Fibroblast of lung (primary cell): ENCODE results near the gene MYL3. TPM values are rescaled to one million over a fixed set of nuclear protein-coding genes. Genes with fewer than 3 reads are reported as not detected.

Experiments used
- DNase-seq, 2 donors: peaks; one replicate each; pipeline versions ENCODE4 v3.0.0 to v3.0.0-alpha.2; 2010; ENCODE audit warnings: low read depth in 2 of 2
- H2AFZ ChIP-seq: 2 replicates; pipeline ENCODE4 v1.5.1; 2012; ENCODE audit warnings: low read length, control low read depth, inconsistent platforms
- H3K27ac ChIP-seq: 2 replicates; pipeline ENCODE4 v1.5.1; 2011; ENCODE audit warnings: low read length, control low read depth; ENCODE audit not compliant: insufficient read depth
- H3K27me3 ChIP-seq: 2 replicates; pipeline ENCODE4 v1.5.1; 2011; ENCODE audit warnings: mild to moderate bottlenecking, low read length; ENCODE audit not compliant: control insufficient read depth, insufficient read depth
- H3K36me3 ChIP-seq: 2 replicates; pipeline ENCODE4 v1.5.1; 2011; ENCODE audit warnings: low read length; ENCODE audit not compliant: control insufficient read depth, insufficient read depth
- H3K4me1 ChIP-seq: 2 replicates; pipeline ENCODE4 v1.5.1; 2011; ENCODE audit warnings: low read length; ENCODE audit not compliant: control insufficient read depth, insufficient read depth; ENCODE audit errors: extremely low read depth
- H3K4me2 ChIP-seq: 2 replicates; pipeline ENCODE4 v1.5.1; 2011; ENCODE audit warnings: low read length, control low read depth; ENCODE audit not compliant: insufficient read depth; ENCODE audit errors: extremely low read depth
- H3K4me3 ChIP-seq, 4 experiments: fragments of 200-600 bp in 1 of 4; sonication (generic) in 1 of 4; replicated peaks in 1 of 4; 2 replicates each; pipeline ENCODE4 v1.5.1; 2011 to 2016; ENCODE audit warnings: low read length in 4 of 4, low read depth in 3 of 4, mild to moderate bottlenecking in 3 of 4, control low read depth in 2 of 4, inconsistent platforms in 1 of 4, mixed read lengths in 1 of 4; ENCODE audit not compliant: insufficient read depth in 1 of 4; ENCODE audit errors: control extremely low read depth in 1 of 4
- H3K79me2 ChIP-seq: 2 replicates; pipeline ENCODE4 v1.5.1; 2012; ENCODE audit warnings: mild to moderate bottlenecking, low read length, inconsistent platforms; ENCODE audit not compliant: control insufficient read depth, insufficient read depth
- H3K9ac ChIP-seq: 2 replicates; pipeline ENCODE4 v1.5.1; 2011; ENCODE audit warnings: mild to moderate bottlenecking, low read length, control low read depth; ENCODE audit not compliant: insufficient read depth
- H3K9me3 ChIP-seq: 2 replicates; pipeline ENCODE4 v1.5.1; 2012; ENCODE audit warnings: low read depth, low read length; ENCODE audit not compliant: control insufficient read depth, insufficient read depth
- H4K20me1 ChIP-seq: 2 replicates; pipeline ENCODE4 v1.5.1; 2011; ENCODE audit warnings: low read length; ENCODE audit not compliant: control insufficient read depth, insufficient read depth; ENCODE audit errors: extremely low read depth
- CTCF ChIP-seq, 2 donors: IDR thresholded peaks in 1 of 2; conservative IDR thresholded peaks in 1 of 2; 1 replicate in 1 of 2; 2 replicates in 1 of 2; pipeline ENCODE4 v1.5.1; 2011 to 2012; ENCODE audit warnings: low read length in 2 of 2, control low read depth in 1 of 2, inconsistent platforms in 1 of 2, low read depth in 1 of 2, mild to moderate bottlenecking in 1 of 2
- EZH2 ChIP-seq: IDR thresholded peaks from 2 replicates; pipeline ENCODE4 v1.5.1; 2012; ENCODE audit warnings: low read length, control low read depth, mild to moderate bottlenecking; ENCODE audit errors: missing control alignments
- polyA plus RNA-seq, 2 donors: library from polyadenylated mRNA; depleted of rRNA in 1 of 2; stranded (reverse) in 1 of 2; unstranded in 1 of 2; fragments of >200 nt; gene quantifications; 2 replicates each; pipeline ENCODE4 v1.2.1, GENCODE V29; 2011 to 2012; ENCODE audit warnings: missing spikeins in 1 of 2
- total RNA-seq: library from RNA; depleted of rRNA; stranded (reverse); fragments of >200 nt; gene quantifications from 2 replicates; pipeline ENCODE4 v1.2.1, GENCODE V29; 2014

Gene MYL3
- total and polyA plus RNA-seq, 2 donors (not counting 1 experiment from before 2014, with no cell fraction given), result 0.50 to 0.67 TPM

GRCh38 chr3:46897829-46898320 lies 34.6 kb upstream of the MYL3 start:
- Histone ChIP-seq H3K9me3 (no peaks in the 10 kb centered on the region), H3K4me1 (no peaks in the 10 kb centered on the region), H3K9ac (no peak overlapping the region), H3K4me3 (no peak overlapping the region), H3K36me3 (no peaks in the 10 kb centered on the region), H3K4me2 (no peak overlapping the region), H3K27ac (no peak overlapping the region), H4K20me1 (no peaks in the 10 kb centered on the region), H3K79me2 (no peaks in the 10 kb centered on the region), H2AFZ (no peak overlapping the region), H3K27me3 (no peaks in the 10 kb centered on the region)
- TF ChIP-seq EZH2, result no peak
- no peak for TF ChIP-seq CTCF (conservative IDR thresholded peaks at IDR 0.05 in 1 of 2, IDR thresholded peaks at IDR 0.05 in 1 of 2; ENCODE audit: low read depth in 1 of 2, low read length in 2 of 2)
- DNase-seq, result no peak

- H3K4me3 ChIP-seq, result no peak overlapping the region
- no peaks in the 10 kb centered on the region for H3K9me3 ChIP-seq
- no peaks in the 10 kb centered on the region for H3K4me1 ChIP-seq
- no peak overlapping the region for H3K9ac ChIP-seq
- no peak overlapping the region for H3K4me2 ChIP-seq
- TF ChIP-seq EZH2 (no peak), CTCF (conservative IDR thresholded peaks at IDR 0.05 in 1 of 2, IDR thresholded peaks at IDR 0.05 in 1 of 2; ENCODE audit: low read depth in 1 of 2, low read length in 2 of 2) (no peak)
- H2AFZ ChIP-seq, result no peak overlapping the region
- no peaks in the 10 kb centered on the region for H4K20me1 ChIP-seq
- no peak for DNase-seq
- no peaks in the 10 kb centered on the region for H3K27me3 ChIP-seq
- H3K79me2 ChIP-seq, result no peaks in the 10 kb centered on the region
- no peak overlapping the region for H3K27ac ChIP-seq
- no peaks in the 10 kb centered on the region for H3K36me3 ChIP-seq
Measured at GRCh38 chr3:46897031-46897430, 33.8 kb upstream of the MYL3 start.

GRCh38 chr3:46896386-46896785 lies 33.1 kb upstream of the MYL3 start:
- H3K9ac ChIP-seq, result no peak overlapping the region
- no peak overlapping the region for H2AFZ ChIP-seq
- no peaks in the 10 kb centered on the region for H3K9me3 ChIP-seq
- H3K36me3 ChIP-seq, result no peaks in the 10 kb centered on the region
- TF ChIP-seq EZH2 (no peak), CTCF (conservative IDR thresholded peaks at IDR 0.05 in 1 of 2, IDR thresholded peaks at IDR 0.05 in 1 of 2; ENCODE audit: low read depth in 1 of 2, low read length in 2 of 2) (no peak)
- H3K4me1 ChIP-seq, result no peaks in the 10 kb centered on the region
- no peak overlapping the region for H3K4me3 ChIP-seq
- no peak for DNase-seq
- peaks cover 5% of the 10 kb centered on the region for H3K27me3 ChIP-seq
- no peaks in the 10 kb centered on the region for H3K79me2 ChIP-seq
- H4K20me1 ChIP-seq, result no peaks in the 10 kb centered on the region
- no peak overlapping the region for H3K4me2 ChIP-seq
- no peak overlapping the region for H3K27ac ChIP-seq
